Neural progenitor cell (in vitro differentiated cells): ENCODE data around the gene PRPF8. TPM values are rescaled to one million over a fixed set of nuclear protein-coding genes. Genes with fewer than 3 reads are reported as not detected.

ENCODE experiments used
- DNase-seq: peaks from one replicate; pipeline ENCODE4 v3.0.0-alpha.2; 2016; ENCODE audit warnings: low spot score
- H2AFZ ChIP-seq: fragments of 200-600 bp; sonication (generic); replicated peaks from 2 replicates; pipeline ENCODE4 v1.6.1; 2016; ENCODE audit warnings: antibody characterized with exemption
- H3F3A ChIP-seq: fragments of 200-600 bp; sonication (generic); 2 replicates; pipeline ENCODE4 v1.6.1; 2016; ENCODE audit warnings: antibody characterized with exemption, low read depth
- H3K27ac ChIP-seq: fragments of 200-600 bp; sonication (generic); 2 replicates; pipeline ENCODE4 v1.5.1; 2016; ENCODE audit warnings: mild to moderate bottlenecking
- H3K27me3 ChIP-seq: fragments of 200-600 bp; sonication (generic); 2 replicates; pipeline ENCODE4 v1.6.1; 2016; ENCODE audit warnings: mild to moderate bottlenecking, moderate library complexity
- H3K36me3 ChIP-seq: fragments of 200-600 bp; sonication (generic); 2 replicates; pipeline ENCODE4 v1.5.1; 2016
- H3K4me1 ChIP-seq: fragments of 200-600 bp; sonication (generic); 2 replicates; pipeline ENCODE4 v1.6.1; 2016; ENCODE audit warnings: mixed run types
- H3K4me2 ChIP-seq: fragments of 200-600 bp; sonication (generic); 2 replicates; pipeline ENCODE4 v1.6.1; 2016
- H3K4me3 ChIP-seq: fragments of 200-600 bp; sonication (generic); 2 replicates; pipeline ENCODE4 v1.5.1; 2016
- H3K79me2 ChIP-seq: fragments of 200-600 bp; sonication (generic); 2 replicates; pipeline ENCODE4 v1.6.1; 2016; ENCODE audit warnings: low read depth
- H3K9ac ChIP-seq: fragments of 200-600 bp; sonication (generic); 2 replicates; pipeline ENCODE4 v1.6.1; 2016
- H3K9me3 ChIP-seq: fragments of 200-600 bp; sonication (generic); 2 replicates; pipeline ENCODE4 v1.5.1; 2016; ENCODE audit warnings: low read depth
- H4K20me1 ChIP-seq: fragments of 200-600 bp; sonication (generic); 2 replicates; pipeline ENCODE4 v1.6.1; 2016; ENCODE audit warnings: low read depth
- H3K27ac Mint-ChIP-seq: 3 replicates; pipeline ENCODE4 v1.8.0; 2021; ENCODE audit warnings: mixed read lengths
- H3K27me3 Mint-ChIP-seq: 2 replicates; pipeline ENCODE4 v1.8.0; 2022; ENCODE audit warnings: low read depth, mild to moderate bottlenecking, inconsistent platforms, moderate library complexity, mixed read lengths; ENCODE audit not compliant: insufficient read depth
- H3K36me3 Mint-ChIP-seq: 3 replicates; pipeline ENCODE4 v1.8.0; 2021; ENCODE audit warnings: mixed read lengths
- H3K4me1 Mint-ChIP-seq: 3 replicates; pipeline ENCODE4 v1.8.0; 2021; ENCODE audit warnings: mixed read lengths
- H3K4me3 Mint-ChIP-seq: 3 replicates; pipeline ENCODE4 v1.8.0; 2021; ENCODE audit warnings: mild to moderate bottlenecking, moderate library complexity, mixed read lengths
- H3K9me3 Mint-ChIP-seq: 3 replicates; pipeline ENCODE4 v1.8.0; 2020; ENCODE audit warnings: mixed read lengths
- CTCF ChIP-seq: fragments of 200-600 bp; sonication (generic); IDR thresholded peaks from 2 replicates; pipeline ENCODE4 v1.5.1; 2017; ENCODE audit warnings: antibody characterized with exemption, mild to moderate bottlenecking
- EZH2 ChIP-seq: fragments of 200-600 bp; sonication (generic); IDR thresholded peaks from 2 replicates; pipeline ENCODE4 v1.6.1; 2017; ENCODE audit warnings: antibody characterized with exemption, mild to moderate bottlenecking, moderate library complexity
- EZH2phosphoT487 ChIP-seq: fragments of 200-600 bp; sonication (generic); IDR thresholded peaks from 2 replicates; pipeline ENCODE4 v1.6.1; 2017; ENCODE audit warnings: antibody characterized with exemption
- total RNA-seq: library from RNA; depleted of rRNA; stranded (reverse); fragments of >200 nt; gene quantifications from 2 replicates; pipeline ENCODE4 v1.2.3, GENCODE V29; 2015; ENCODE audit warnings: low replicate concordance

Gene PRPF8
- total RNA-seq, 1 donor from 2014 or later, result 119 TPM

- H3K4me3 ChIP-seq, result no peak within 1 kb of the TSS
- Mint-ChIP-seq H3K27me3 (peaks cover 23% of the 10 kb centered on the region), H3K36me3 (peaks cover 2% of the 10 kb centered on the region), H3K4me1 (peaks cover 31% of the 10 kb centered on the region), H3K9me3 (no peaks in the 10 kb centered on the region), H3K4me3 (peak within 1 kb of the TSS; percentile 46), H3K27ac (no peak within 1 kb of the TSS)
- no peak within 1 kb of the TSS for H3K4me2 ChIP-seq
- peaks cover 53% of the 10 kb centered on the region for H3F3A ChIP-seq
- DNase-seq, result no peak
- no peaks in the 10 kb centered on the region for H3K9me3 ChIP-seq
- H3K79me2 ChIP-seq, result no peaks in the 10 kb centered on the region
- H3K4me1 ChIP-seq, result peaks cover 11% of the 10 kb centered on the region
- peaks cover 57% of the 10 kb centered on the region for H3K27me3 ChIP-seq
- H3K9ac ChIP-seq, result no peak within 1 kb of the TSS
- H4K20me1 ChIP-seq, result peaks cover 14% of the 10 kb centered on the region
- no peaks in the 10 kb centered on the region for H3K36me3 ChIP-seq
- no peak within 1 kb of the TSS for H2AFZ ChIP-seq
- no peak within 1 kb of the TSS for H3K27ac ChIP-seq
- TF ChIP-seq EZH2 (no peak), EZH2phosphoT487 (no peak), CTCF (no peak)
Measured at GRCh38 chr17:1645207-1646171, 39.2 kb downstream of the PRPF8 start, which contains the start of gene SCARF1. Gene SCARF1 (minus strand): TSS chr17:1645732. CDS start chr17:1645697, 35 bp downstream.

GRCh38 chr17:1644493-1645206 is 40.0 kb downstream of the PRPF8 start:
- Histone ChIP-seq H3K4me3 (no peak overlapping the region), H3K36me3 (no peaks in the 10 kb centered on the region), H3K27ac (no peak overlapping the region), H4K20me1 (peaks cover 6% of the 10 kb centered on the region), H3K9ac (no peak overlapping the region), H3K27me3 (peaks cover 57% of the 10 kb centered on the region), H2AFZ (no peak overlapping the region), H3K4me1 (peaks cover 5% of the 10 kb centered on the region), H3K9me3 (no peaks in the 10 kb centered on the region), H3K79me2 (no peaks in the 10 kb centered on the region), H3K4me2 (no peak overlapping the region), H3F3A (peaks cover 45% of the 10 kb centered on the region)
- H3K4me3 Mint-ChIP-seq, result peak overlapping the region; percentile 79
- TF ChIP-seq EZH2 (no peak), EZH2phosphoT487 (no peak), CTCF (no peak)
- DNase-seq, result no peak
- H3K9me3 Mint-ChIP-seq, result no peaks in the 10 kb centered on the region
- H3K27ac Mint-ChIP-seq, result no peak overlapping the region
- H3K4me1 Mint-ChIP-seq, result peaks cover 30% of the 10 kb centered on the region
- H3K36me3 Mint-ChIP-seq, result peaks cover 2% of the 10 kb centered on the region
- peaks cover 22% of the 10 kb centered on the region for H3K27me3 Mint-ChIP-seq

GRCh38 chr17:1643999-1644492 is 40.6 kb downstream of the PRPF8 start:
- Histone ChIP-seq H3F3A (peaks cover 38% of the 10 kb centered on the region), H3K36me3 (no peaks in the 10 kb centered on the region), H3K79me2 (no peaks in the 10 kb centered on the region), H3K4me2 (peak overlapping the region; percentile 82), H3K27me3 (peaks cover 57% of the 10 kb centered on the region), H2AFZ (no peak overlapping the region), H4K20me1 (no peaks in the 10 kb centered on the region), H3K4me1 (peaks cover 5% of the 10 kb centered on the region), H3K4me3 (peak overlapping the region; percentile 50), H3K9me3 (no peaks in the 10 kb centered on the region), H3K9ac (no peak overlapping the region), H3K27ac (no peak overlapping the region)
- TF ChIP-seq CTCF, result no peak
- TF ChIP-seq EZH2phosphoT487, result no peak
- peak; percentile 30 for TF ChIP-seq EZH2
- Mint-ChIP-seq H3K36me3 (peaks cover 2% of the 10 kb centered on the region), H3K27ac (no peak overlapping the region), H3K4me1 (peaks cover 34% of the 10 kb centered on the region), H3K9me3 (no peaks in the 10 kb centered on the region), H3K27me3 (peaks cover 22% of the 10 kb centered on the region), H3K4me3 (peak overlapping the region; percentile 79)
- no peak for DNase-seq
